HepG2 (cell line): ENCODE data around the gene ETF1. TPM values are rescaled to one million over a fixed set of nuclear protein-coding genes. Genes with fewer than 3 reads are reported as not detected.

Experiments
- AHR ChIP-seq: IDR thresholded peaks from 2 replicates; pipeline ENCODE4 v1.6.1; 2018; ENCODE audit warnings: missing genetic modification reagents, missing compliant biosample characterization
- ATRX ChIP-seq: sonication (generic); formaldehyde crosslinking; IDR thresholded peaks from 2 replicates; pipeline ENCODE4 v1.4.0; 2020; ENCODE audit warnings: missing genetic modification reagents, borderline replicate concordance
- BORCS8-MEF2B ChIP-seq: sonication (generic); formaldehyde crosslinking; IDR thresholded peaks from 2 replicates; pipeline ENCODE4 v1.8.0; 2022; ENCODE audit warnings: mild to moderate bottlenecking, missing genetic modification reagents
- CHD4 ChIP-seq: fragments of 200-600 bp; sonication (generic); IDR thresholded peaks from 2 replicates; pipeline ENCODE4 v1.7.0; 2017; ENCODE audit warnings: mild to moderate bottlenecking, low read length, borderline replicate concordance
- DR1 ChIP-seq: sonication (generic); formaldehyde crosslinking; IDR thresholded peaks from 2 replicates; pipeline ENCODE4 v1.8.0; 2021; ENCODE audit warnings: mild to moderate bottlenecking, missing genetic modification reagents, inconsistent platforms
- ELF1 ChIP-seq: sonication (generic); formaldehyde crosslinking; IDR thresholded peaks from 2 replicates; pipeline ENCODE4 v1.4.0; 2020; ENCODE audit warnings: missing genetic modification reagents
- HOXA3 ChIP-seq: sonication (generic); formaldehyde crosslinking; IDR thresholded peaks from 2 replicates; pipeline ENCODE4 v1.5.0; 2020; ENCODE audit warnings: missing genetic modification reagents
- KDM1A ChIP-seq: IDR thresholded peaks from 2 replicates; pipeline ENCODE4 v1.6.1; 2016; ENCODE audit warnings: missing compliant biosample characterization
- MXI1 ChIP-seq: IDR thresholded peaks from 3 replicates; pipeline ENCODE4 v1.6.1; 2012; ENCODE audit warnings: low read depth, low read length, inconsistent platforms, borderline replicate concordance
- NR1H2 ChIP-seq: sonication (generic); formaldehyde crosslinking; IDR thresholded peaks from 2 replicates; pipeline ENCODE4 v1.8.1; 2022; ENCODE audit warnings: low read depth, missing genetic modification reagents, borderline replicate concordance
- POLR2AphosphoS2 ChIP-seq: IDR thresholded peaks from 2 replicates; pipeline ENCODE4 v1.6.1; 2011; ENCODE audit warnings: low read depth, low read length, improper control_type of control experiment
- STAG1 ChIP-seq: sonication (generic); formaldehyde crosslinking; IDR thresholded peaks from 2 replicates; pipeline ENCODE4 v1.4.0; 2020; ENCODE audit warnings: missing genetic modification reagents
- TCF12 ChIP-seq, 2 experiments: fragments of 450-650 bp in 1 of 2; sonication (generic) in 1 of 2; formaldehyde crosslinking in 1 of 2; IDR thresholded peaks; 2 replicates each; pipeline versions ENCODE4 v1.6.1 to v1.8.0; 2017 to 2022; ENCODE audit warnings: antibody characterized with exemption in 1 of 2, mild to moderate bottlenecking in 1 of 2, missing genetic modification reagents in 1 of 2, moderate library complexity in 1 of 2
- TOPORS ChIP-seq: sonication (generic); formaldehyde crosslinking; IDR thresholded peaks from 2 replicates; pipeline ENCODE4 v1.8.0; 2023; ENCODE audit warnings: mild to moderate bottlenecking, missing genetic modification reagents
- ZBTB8A ChIP-seq: sonication (generic); formaldehyde crosslinking; IDR thresholded peaks from 2 replicates; pipeline ENCODE4 v1.4.0; 2020; ENCODE audit warnings: mild to moderate bottlenecking, low read depth, missing genetic modification reagents, borderline replicate concordance
- ZNF143 ChIP-seq: sonication (generic); formaldehyde crosslinking; IDR thresholded peaks from 2 replicates; pipeline ENCODE4 v1.4.0; 2020; ENCODE audit warnings: missing genetic modification reagents
- ZNF225 ChIP-seq: sonication (generic); formaldehyde crosslinking; IDR thresholded peaks from 2 replicates; pipeline ENCODE4 v1.4.0; 2020; ENCODE audit warnings: mild to moderate bottlenecking, missing genetic modification reagents
- ZNF431 ChIP-seq: sonication (generic); formaldehyde crosslinking; IDR thresholded peaks from 2 replicates; pipeline ENCODE4 v1.9.0; 2022; ENCODE audit warnings: missing genetic modification reagents, low read depth, mild to moderate bottlenecking, borderline replicate concordance
- ZNF562 ChIP-seq: sonication (generic); formaldehyde crosslinking; IDR thresholded peaks from 2 replicates; pipeline ENCODE4 v1.8.0; 2022; ENCODE audit warnings: missing genetic modification reagents, borderline replicate concordance
- ZNF572 ChIP-seq: sonication (generic); formaldehyde crosslinking; IDR thresholded peaks from 2 replicates; pipeline ENCODE4 v1.5.1; 2020; ENCODE audit warnings: mild to moderate bottlenecking, missing genetic modification reagents
- polyA plus RNA-seq, 8 experiments: library from polyadenylated mRNA; depleted of rRNA in 3 of 8; stranded (reverse) in 7 of 8; unstranded in 1 of 8; fragments of >200 nt; fragmentation: Illumina TruSeq in 4 of 8; extraction: Trizol in 4 of 8; gene quantifications; 2 replicates each; pipeline versions ENCODE4 v1.2.1 to v1.2.3, GENCODE V29; 2011 to 2016; ENCODE audit warnings: low read depth in 4 of 8, missing spikeins in 1 of 8, mixed read lengths in 1 of 8; ENCODE audit not compliant: insufficient read depth in 1 of 8
- total RNA-seq, 5 experiments: library from RNA; depleted of rRNA; stranded (reverse); fragments of >200 nt; fragmentation: Illumina TruSeq; extraction: Trizol; gene quantifications; 2 replicates each; pipeline ENCODE4 v1.2.3, GENCODE V29; 2016; ENCODE audit warnings: low read depth in 1 of 5
- TF ChIP-seq, protein P1 (sequence below): sonication (generic); formaldehyde crosslinking; IDR thresholded peaks from 2 replicates; pipeline ENCODE4 v1.4.0; 2020; ENCODE audit warnings: mild to moderate bottlenecking, missing genetic modification reagents
- TF ChIP-seq, protein P2 (sequence below): sonication (generic); formaldehyde crosslinking; IDR thresholded peaks from 2 replicates; pipeline ENCODE4 v1.4.0; 2020; ENCODE audit warnings: low read depth, mild to moderate bottlenecking, missing genetic modification reagents
- TF ChIP-seq, protein P3 (sequence below): sonication (generic); formaldehyde crosslinking; IDR thresholded peaks from 2 replicates; pipeline ENCODE4 v1.5.0; 2020; ENCODE audit warnings: missing genetic modification reagents

The ETF1 gene
- total and polyA plus RNA-seq, 2 of the 13 experiments (the other 11 are each of a cell fraction or from before 2014, with no cell fraction given), result 52.1 to 184 TPM

DNA sequence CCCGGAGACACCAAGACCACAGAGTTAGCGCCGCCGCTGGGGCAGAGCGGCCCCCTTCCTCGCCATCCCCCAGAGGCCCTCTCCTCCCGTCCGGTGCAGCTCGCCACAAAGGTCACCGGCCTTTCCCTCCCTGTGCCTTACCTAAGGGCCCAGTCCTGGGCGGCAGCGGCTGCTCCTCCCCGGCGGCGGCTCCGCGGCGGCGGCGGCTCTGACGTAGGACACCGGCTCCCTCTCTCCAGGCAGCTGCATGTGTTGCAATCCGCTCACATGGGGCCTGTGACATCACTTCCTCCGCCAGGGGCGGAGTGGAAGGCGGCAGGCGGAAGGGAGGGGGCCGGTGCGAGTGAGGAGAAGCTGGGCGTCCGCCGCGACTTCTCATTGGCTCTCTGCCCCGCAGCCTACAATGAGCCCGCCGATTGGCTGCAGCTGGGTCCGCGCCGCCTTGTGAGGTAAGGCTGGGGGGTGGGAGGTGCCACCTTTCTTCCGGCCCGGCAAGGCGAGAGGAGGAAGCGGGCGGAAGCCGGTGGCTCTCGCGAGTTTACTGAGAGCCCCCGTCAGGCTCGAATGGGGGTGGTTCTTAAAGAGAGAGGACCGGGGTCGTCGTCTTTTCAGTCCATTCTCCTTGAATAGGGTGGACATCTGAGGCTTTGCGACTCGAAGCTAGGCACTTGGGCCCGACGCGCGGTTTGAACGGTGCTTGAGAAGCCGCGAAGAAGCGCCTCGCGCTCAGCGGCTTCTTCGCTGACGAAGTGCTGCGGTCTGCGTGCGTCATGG lies at the start of gene ETF1 (continued):
- TF ChIP-seq ZNF225 (CRISPR knock-in tag) (0 out of 2 replicates have a peak, but pooled peaks have one; percentile 28), ZNF562 (CRISPR knock-in tag) (no peak; the same call in 1 of the 2 replicates), BORCS8-MEF2B (CRISPR knock-in tag) (peak; percentile 69), POLR2AphosphoS2 (peak; percentile 86), ELF1 (peak; percentile 95), TCF12 (IDR thresholded peaks at IDR 0.05) (no peak), TCF12 (CRISPR knock-in tag; IDR thresholded peaks at IDR 0.05) (no peak), ZBTB8A (CRISPR knock-in tag) (no peak), ZNF431 (no peak; the same call in 1 of the 2 replicates), DR1 (CRISPR knock-in tag) (peak; percentile 84), CHD4 (no peak), KDM1A (CRISPR knock-in tag) (no peak), NR1H2 (CRISPR knock-in tag) (no peak), ATRX (CRISPR knock-in tag) (no peak), STAG1 (CRISPR knock-in tag) (no peak), ZNF143 (CRISPR knock-in tag) (peak; percentile 50), HOXA3 (CRISPR knock-in tag) (peak; percentile 98), AHR (CRISPR knock-in tag) (no peak), ZNF572 (no peak), TOPORS (CRISPR knock-in tag) (peak; percentile 82), MXI1 (peak; percentile 72; the same call in 2 of the 3 replicates)
- TF ChIP-seq, protein P1, sequence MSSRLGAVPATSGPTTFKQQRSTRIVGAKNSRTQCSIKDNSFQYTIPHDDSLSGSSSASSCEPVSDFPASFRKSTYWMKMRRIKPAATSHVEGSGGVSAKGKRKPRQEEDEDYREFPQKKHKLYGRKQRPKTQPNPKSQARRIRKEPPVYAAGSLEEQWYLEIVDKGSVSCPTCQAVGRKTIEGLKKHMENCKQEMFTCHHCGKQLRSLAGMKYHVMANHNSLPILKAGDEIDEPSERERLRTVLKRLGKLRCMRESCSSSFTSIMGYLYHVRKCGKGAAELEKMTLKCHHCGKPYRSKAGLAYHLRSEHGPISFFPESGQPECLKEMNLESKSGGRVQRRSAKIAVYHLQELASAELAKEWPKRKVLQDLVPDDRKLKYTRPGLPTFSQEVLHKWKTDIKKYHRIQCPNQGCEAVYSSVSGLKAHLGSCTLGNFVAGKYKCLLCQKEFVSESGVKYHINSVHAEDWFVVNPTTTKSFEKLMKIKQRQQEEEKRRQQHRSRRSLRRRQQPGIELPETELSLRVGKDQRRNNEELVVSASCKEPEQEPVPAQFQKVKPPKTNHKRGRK, result no peak
- TF ChIP-seq, protein P2, sequence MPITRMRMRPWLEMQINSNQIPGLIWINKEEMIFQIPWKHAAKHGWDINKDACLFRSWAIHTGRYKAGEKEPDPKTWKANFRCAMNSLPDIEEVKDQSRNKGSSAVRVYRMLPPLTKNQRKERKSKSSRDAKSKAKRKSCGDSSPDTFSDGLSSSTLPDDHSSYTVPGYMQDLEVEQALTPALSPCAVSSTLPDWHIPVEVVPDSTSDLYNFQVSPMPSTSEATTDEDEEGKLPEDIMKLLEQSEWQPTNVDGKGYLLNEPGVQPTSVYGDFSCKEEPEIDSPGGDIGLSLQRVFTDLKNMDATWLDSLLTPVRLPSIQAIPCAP (CRISPR knock-in tag), result 0 out of 2 replicates have a peak, but pooled peaks have one; percentile 53
- TF ChIP-seq, protein P3, sequence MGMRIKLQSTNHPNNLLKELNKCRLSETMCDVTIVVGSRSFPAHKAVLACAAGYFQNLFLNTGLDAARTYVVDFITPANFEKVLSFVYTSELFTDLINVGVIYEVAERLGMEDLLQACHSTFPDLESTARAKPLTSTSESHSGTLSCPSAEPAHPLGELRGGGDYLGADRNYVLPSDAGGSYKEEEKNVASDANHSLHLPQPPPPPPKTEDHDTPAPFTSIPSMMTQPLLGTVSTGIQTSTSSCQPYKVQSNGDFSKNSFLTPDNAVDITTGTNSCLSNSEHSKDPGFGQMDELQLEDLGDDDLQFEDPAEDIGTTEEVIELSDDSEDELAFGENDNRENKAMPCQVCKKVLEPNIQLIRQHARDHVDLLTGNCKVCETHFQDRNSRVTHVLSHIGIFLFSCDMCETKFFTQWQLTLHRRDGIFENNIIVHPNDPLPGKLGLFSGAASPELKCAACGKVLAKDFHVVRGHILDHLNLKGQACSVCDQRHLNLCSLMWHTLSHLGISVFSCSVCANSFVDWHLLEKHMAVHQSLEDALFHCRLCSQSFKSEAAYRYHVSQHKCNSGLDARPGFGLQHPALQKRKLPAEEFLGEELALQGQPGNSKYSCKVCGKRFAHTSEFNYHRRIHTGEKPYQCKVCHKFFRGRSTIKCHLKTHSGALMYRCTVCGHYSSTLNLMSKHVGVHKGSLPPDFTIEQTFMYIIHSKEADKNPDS (CRISPR knock-in tag), result no peak
